Stimulated activated CD8-positive, alpha-beta memory T cell treated with anti-CD3 and anti-CD28 coated beads, Interleukin-7, amount 100 ng/mL, for 4 hours (primary cell): ENCODE measurements around the gene KLHDC8A.
"Not testable (repeated sequence)": the region's sequence is repeated elsewhere in the genome, so short reads cannot be mapped to it uniquely, and the experiment has no call there.

Source experiments
- DNase-seq, 2 donors: peaks; one replicate each; pipeline ENCODE4 v3.0.0-alpha.2; 2020; ENCODE audit warnings: low read depth in 2 of 2

KLHDC8A gene

DNA sequence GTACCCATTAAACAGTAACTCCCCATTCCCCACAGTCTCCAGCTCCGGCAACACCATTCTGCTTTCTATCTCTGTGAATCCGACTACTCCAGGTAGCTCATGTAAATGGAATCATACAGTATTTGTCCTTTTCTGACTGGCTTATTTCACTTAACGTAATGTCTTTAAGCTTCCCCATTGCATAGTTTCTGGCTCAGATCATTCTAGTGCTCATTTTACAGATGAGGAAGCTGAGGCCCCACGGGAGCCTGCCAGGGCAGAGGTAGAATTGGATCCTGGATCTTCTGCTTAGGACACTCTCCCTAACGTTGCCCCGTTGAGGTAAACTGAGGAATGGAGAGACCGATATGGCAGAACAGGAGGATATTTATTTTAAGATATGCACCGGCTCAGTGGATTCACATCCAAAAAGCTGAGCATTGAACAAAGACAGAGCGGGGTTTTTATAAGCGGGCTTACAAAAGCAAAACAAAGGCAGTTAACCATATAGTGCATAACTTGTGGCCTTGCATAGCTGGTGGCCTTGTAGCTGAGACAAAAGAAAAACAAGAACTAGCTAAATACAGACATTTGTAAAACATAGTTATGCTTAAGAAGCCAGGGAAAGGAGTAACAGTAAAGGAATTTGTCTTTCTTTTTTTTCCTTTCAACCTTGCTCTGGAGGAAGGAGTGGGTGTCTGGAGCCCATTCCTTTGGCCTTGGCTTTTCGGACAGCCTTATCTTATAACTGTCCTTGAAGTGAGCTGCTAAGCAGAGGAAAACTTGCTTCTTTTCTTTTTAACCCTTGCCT lies 15.3 kb upstream of the KLHDC8A start:
- no peak for DNase-seq

GRCh38 chr1:205370780-205371179 lies 14.1 kb upstream of the KLHDC8A start:
- no peak for DNase-seq

- DNase-seq, result no peak
Observed at GRCh38 chr1:205369701-205370123, 13.0 kb upstream of the KLHDC8A start.

- no peak for DNase-seq
Observed at GRCh38 chr1:205368478-205368877, 11.8 kb upstream of the KLHDC8A start.

DNA sequence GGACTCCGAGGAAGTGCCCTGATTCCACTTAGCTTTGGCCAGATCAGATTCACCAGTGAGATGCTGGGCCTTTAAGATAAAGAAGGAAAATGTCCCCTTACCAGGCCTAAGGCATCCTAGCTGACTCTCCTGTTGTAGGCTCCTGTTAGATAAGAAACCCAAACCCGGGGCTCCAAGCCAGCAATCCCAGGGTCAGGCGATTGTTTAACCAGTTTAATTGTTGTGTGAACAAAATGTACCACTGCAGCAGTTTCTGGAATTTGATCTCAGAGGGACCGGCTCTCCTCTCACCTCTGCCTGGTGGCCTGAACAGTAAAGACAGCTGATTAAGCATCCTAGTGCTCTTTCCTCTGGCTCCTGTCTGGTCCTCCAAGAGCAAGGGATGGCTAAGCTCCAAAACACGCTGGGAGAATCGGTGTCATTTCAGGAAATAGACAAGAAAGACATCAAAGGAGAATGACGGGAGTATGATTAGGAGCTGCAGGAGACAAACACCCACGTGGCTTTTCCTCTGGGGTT lies 9.3 kb upstream of the KLHDC8A start:
- no peak for DNase-seq

DNA sequence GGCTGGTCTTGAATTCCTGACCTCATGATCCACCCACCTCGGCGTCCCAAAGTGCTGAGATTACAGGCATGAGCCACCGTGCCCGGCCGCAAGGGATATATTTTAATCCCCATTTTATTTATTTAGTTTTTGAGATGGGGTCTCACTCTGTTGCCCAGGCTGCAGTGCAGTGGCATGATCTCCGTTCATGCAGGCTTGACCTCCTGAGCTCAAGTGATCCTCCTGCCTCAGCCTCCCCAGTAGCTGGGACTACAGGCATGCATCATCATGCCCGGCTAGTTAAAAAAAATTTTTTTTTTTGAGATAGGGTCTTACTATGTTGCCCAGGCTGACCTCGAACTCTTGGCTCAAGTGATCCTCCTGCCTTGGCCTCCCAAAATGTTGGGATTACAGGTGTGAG lies 8.4 kb upstream of the KLHDC8A start:
- DNase-seq, result not testable (repeated sequence)

DNA sequence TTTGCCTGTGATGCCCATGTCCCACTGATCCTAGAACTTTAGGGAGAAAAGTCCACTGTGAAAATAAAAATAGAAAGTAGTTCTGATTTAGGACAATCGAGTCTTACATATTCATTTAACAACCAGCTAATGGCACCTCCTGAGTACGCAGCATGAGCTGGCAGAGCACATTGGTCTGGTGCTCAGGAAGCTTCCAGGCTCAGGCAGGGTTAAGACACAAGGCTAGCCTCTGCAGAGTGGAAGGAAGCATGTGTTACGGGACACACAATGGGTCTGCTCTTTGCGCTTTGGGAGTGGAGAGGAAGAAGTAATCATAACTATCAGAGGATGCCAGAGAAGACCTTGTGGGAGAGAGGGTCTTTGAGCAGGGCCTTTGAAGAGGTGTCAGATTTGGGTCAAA lies 4.2 kb upstream of the KLHDC8A start:
- no peak for DNase-seq

DNA sequence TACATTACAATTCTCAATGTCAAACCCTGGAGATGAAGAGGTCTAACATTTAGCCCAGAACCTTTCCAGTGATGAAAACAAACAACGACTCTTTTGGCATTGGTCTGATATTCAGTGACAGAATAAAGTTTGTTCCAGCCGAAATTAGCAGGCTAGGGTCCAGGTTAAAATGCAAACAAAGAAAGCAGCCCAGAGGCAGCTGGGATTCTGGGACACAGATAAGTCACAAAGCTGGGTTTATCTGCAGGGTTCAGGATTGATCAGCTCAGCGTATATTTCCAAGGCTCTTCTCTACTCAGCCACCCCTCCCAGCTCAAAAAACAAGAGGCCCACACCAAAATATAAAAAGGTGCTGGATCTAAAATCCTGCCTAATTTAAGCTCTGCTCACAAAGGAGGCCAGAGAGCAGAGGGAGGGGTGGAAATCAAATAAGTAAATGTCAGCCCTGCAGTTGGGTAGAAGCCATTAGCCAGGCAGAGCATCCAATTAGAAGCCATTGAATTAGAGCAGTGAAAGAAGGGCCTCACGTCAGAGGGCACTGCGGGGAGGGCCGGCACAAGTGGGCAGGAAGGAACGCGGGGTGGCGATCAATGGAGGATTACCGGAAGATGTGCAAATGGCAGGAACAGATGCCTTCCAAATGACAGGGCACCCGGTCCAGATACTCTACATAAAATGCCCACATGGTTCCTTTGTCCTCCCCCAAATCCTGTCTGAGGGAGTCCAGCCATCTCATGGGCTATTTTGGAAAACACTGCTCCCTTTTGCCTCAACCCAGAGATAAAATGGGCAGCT lies 3.2 kb upstream of the KLHDC8A start:
- DNase-seq, result no peak

- no peak for DNase-seq
Observed at GRCh38 chr1:205358579-205358978, 1.9 kb upstream of the KLHDC8A start.

- no peak for DNase-seq
Observed at GRCh38 chr1:205357567-205357966, 845 bp upstream of the KLHDC8A start.

- DNase-seq, result no peak
Observed at GRCh38 chr1:205355075-205355453, 1.7 kb downstream of the KLHDC8A start.

DNA sequence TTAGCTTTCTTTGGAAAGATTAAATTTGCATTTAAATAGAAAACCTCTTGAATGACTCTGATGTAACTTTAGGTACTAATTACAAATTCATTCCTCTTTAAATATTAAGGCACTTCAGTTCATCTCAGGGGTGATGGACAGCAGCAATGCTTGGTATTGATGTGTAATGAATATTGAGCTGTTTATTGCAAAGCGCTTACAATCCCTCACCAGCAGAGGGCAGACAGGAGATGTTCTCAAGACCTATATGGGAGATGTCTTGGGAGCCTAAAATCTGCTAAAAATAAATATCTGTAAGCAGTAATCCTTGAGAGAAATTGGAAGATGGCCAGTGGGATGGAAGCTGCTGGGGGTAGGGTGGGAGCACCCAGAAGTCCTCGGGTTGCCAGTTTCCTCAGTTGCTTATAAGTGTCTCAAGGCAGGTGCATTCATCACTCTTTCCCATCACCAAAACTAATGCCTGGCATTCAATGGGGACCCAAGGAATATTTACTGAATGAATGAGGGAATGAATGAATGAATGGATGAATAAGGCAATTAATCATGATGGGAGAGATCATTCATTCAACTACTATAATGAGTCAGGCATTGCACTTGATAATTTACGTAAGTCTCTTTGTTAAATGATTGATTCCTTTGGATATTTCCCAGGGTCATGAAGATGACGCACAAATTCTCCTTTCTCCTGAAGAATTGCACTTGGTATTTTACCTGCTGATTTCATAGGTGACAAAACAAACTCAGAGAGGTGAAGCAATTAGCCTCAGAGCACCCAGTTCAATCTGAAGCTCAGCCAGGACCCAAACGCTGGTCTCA lies 2.3 kb downstream of the KLHDC8A start:
- peak; percentile 26 to 50 for DNase-seq

GRCh38 chr1:205353612-205354011 lies 3.1 kb downstream of the KLHDC8A start:
- no peak for DNase-seq

- no peak for DNase-seq
Observed at GRCh38 chr1:205353191-205353590, 3.5 kb downstream of the KLHDC8A start.

DNA sequence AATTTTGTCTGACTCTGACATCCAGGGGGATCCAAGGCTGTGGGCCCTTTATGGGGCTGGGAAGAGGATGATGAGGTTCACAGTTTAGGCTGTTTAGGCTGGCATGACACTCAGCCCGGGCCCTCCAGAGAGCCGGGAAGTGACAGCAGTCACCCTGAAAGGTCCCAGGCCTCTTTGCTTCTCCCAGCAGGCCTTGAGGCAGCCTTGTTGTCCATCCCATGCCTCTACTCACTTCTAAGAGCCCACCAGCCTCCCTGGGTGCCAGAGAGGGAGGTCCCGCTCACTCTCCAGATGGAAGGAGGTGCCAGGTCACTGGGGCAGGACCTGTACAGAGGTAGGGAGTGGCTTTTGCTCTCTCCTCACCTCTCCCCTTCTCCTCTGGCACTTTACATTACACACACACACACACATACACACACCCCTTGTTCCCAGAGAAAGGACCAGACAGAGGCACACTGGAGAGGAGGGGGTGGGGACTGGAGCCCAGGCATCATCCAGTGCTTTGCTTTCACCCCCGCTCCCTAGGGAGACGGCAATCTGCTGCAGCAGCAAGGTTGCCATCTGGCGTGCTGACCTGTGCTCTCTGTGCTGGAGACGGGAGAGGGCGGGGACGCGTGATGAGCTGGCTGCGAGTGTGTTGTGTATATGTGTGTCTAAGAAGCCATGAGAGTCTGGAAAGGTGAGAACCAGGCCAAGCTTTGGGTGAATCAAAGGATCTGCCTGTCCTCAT lies 4.6 kb downstream of the KLHDC8A start:
- DNase-seq, result no peak

DNA sequence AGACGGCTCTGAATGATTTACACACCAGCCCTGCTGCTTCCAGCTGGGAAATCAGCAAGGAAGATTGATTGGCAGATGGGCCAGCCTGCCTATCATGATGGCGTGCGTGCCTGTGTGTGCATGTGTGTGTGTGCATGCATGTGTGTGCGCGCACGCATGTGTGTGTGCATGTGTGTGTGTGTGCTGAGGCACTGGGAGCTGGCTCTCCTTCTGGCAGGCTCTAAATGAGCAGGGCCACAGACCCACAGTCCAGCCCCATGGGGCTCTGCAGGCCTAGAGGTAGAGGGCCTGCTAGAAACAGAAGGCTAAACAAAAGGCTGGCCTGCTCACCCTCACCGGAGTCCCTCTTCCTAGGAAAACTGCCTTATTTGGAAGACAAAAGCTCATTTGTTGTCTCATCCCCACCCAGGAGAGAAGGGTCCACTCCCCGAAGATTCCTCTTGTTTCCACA lies 6.0 kb downstream of the KLHDC8A start:
- no peak for DNase-seq

GRCh38 chr1:205350124-205350523 lies 6.6 kb downstream of the KLHDC8A start:
- DNase-seq, result no peak

DNA sequence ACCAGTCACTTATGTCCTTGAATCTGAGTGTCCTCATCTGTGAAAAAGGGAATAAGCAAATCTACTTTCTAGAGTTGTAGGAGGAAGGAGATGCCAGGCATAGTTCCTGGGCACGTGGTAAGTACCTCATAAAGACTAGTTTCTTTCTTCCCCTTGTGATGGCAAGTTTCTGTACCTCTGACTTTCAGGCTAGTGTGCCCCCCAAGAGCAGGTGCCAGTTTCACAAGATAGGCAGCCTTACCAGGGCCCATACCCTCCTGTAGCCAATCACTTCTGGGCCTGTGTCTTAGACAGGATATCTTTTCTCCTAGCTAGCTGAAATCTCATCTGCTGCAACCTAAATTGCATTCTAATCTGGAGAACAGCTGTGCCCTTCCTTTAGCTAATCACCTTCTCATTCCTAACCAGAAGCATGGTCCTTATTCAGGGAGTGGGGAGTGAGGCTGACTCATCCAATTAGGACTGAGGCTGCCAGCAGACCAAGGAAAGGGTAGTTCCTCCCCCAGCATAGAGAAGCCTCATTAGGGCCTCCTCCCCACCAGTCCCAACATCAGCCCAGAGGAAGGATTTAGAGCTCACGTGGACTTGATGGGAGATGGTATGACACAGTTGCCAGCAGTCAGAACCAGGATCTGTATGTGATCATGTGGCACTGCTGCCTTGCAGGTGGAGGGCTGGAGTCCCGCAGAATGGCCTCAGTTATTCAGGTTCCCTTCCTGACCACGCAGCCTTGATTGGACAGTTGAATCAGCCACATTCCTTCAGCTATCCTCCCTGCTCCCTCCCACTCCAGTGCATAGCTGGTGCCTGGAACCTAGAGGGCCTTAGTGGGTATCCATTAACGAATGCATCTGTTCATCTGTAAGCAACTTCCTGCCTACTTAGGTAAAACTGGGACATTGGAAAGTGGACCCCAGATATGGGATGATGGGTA lies 7.9 kb downstream of the KLHDC8A start:
- no peak for DNase-seq

GRCh38 chr1:205346956-205347574 lies 9.7 kb downstream of the KLHDC8A start:
- DNase-seq, result no peak

GRCh38 chr1:205345761-205346160 lies 11.0 kb downstream of the KLHDC8A start:
- DNase-seq, result no peak
